ENCODE measurements around the gene MRPL48.
"Not testable (repeated sequence)": the region's sequence is repeated elsewhere in the genome, so short reads cannot be mapped to it uniquely, and the experiment has no call there.

The MRPL48 gene

GRCh38 chr11:73787643-73788558 lies at the start of gene MRPL48:
TSS of gene MRPL48 (plus strand) at chr11:73787874. CDS start at chr11:73787972, 98 bp downstream.
- peak; percentile 78 to 87 for DNase-seq (ENCODE audit: extremely low read depth in 1 of 2, low read depth in 1 of 2)

DNA sequence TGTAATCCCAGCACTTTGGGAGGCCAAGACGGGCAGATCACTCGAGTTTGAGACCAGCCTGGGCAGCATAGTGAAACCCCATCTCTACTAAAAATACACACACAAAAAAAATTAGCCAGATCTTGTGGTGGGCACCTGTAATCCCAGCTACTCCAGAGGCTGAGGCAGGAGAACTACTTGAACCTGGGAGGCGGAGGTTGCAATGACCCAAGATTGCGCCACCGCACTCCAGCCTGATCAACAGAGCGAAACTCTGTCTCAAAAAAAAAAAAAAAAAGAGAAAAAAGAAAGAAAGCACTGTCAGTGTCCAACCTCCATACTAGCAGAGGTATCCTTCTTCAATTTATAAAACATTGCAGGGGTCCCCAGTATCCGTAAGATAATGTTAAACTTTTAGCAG lies 44.6 kb upstream of the MRPL48 start:
- DNase-seq (ENCODE audit: extremely low read depth in 1 of 2, low read depth in 1 of 2), result no peak

DNA sequence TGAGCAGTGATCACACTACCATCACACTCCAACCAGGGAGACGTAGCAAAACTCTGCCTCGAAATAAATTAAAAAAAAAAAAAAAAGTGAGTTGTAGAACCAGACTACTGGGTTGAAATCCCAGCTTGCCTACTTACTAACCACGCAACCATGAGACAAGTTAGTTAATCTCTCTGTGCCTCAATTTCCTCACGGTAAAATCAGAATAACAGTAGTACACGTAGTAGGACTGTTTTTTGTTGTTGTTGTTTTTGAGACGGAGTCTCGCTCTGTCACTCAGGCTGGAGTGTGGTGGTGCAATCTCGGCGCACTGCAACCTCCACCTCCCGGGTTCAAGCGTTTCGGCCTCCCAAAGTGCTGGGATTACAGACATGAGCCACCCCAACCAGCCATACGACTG lies 41.0 kb upstream of the MRPL48 start:
- no peak for DNase-seq (ENCODE audit: extremely low read depth in 1 of 2, low read depth in 1 of 2)

DNA sequence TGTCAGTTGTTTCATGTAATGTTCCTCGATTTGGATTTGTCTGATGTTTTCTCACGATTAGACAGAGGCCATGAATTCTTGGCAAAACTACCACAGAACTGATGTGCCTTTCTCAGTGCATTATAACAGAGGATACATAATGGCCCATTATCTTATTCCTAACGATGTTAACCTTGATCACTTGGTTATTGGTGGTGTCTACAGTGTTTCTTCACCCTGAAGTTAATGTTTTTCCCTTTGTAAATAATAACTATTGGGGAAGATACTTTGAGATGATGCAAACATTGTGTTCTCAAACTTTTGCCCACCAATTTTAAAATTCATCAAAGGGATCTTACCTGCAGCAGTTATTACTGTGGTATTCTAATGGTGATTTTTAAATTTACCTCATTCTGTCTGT lies 39.9 kb upstream of the MRPL48 start:
- DNase-seq (ENCODE audit: extremely low read depth in 1 of 2, low read depth in 1 of 2), result no peak

DNA sequence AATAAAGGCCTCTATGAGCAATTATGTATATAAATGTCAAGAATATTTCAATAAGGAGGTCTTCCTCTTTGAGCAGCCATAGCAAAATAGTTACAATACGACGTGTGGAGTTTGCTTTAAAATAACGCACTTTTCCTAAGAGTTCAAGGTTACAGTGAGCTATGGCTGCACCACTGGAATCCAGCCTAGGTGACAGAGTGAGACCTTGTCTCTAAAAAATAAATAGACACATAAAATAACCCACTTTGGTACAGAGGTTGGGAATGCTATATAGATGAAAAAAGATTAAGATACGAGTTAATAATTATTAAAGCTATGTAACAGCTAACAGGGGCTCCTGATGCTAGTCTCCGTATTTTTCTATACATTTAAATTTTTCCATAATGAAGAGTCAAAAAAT lies 39.4 kb upstream of the MRPL48 start:
- no peak for DNase-seq (ENCODE audit: extremely low read depth in 1 of 2, low read depth in 1 of 2)

DNA sequence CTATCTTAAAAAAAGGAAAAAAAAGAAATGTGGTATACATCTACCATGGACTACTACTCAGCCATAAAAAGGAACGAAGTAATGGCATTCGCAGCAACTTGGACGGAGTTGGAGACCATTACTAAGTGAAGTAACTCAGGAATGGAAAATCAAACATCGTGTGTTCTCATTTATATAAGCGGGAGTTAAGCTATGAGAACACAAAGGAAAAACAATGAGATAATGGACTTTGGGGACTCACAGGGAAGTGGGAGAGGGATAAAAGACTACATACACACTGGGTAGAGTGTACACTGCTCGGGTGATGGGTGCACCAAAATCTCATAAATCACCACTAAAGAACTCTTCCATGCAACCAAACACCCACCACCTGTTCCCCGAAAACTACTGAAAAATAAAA lies 38.6 kb upstream of the MRPL48 start:
- DNase-seq (ENCODE audit: extremely low read depth in 1 of 2, low read depth in 1 of 2), result no peak

- DNase-seq (ENCODE audit: extremely low read depth in 1 of 2, low read depth in 1 of 2), result no peak
These were observed 37.4 kb upstream of the MRPL48 start for GRCh38 chr11:73750228-73750627.

DNA sequence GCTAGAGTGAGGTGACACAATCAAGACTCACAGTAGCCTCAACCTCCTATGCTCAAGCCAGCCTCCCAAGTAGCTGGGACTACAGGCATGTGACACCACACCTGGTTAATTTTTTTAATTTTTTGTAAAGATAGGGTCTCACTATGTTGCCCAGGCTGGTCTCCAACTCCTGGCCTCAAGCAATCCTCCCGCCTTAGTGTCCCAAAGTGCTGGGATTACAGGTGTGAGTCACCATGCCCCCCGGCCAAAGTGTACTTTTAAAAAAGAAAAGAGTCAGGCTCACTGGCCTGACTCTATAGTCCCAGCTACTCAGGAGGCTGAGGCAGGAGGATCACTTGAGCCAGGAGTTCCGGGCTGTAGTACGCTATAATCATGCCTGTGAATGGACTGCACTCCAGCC lies 36.8 kb upstream of the MRPL48 start:
- DNase-seq (ENCODE audit: extremely low read depth in 1 of 2, low read depth in 1 of 2), result not testable (repeated sequence)

DNA sequence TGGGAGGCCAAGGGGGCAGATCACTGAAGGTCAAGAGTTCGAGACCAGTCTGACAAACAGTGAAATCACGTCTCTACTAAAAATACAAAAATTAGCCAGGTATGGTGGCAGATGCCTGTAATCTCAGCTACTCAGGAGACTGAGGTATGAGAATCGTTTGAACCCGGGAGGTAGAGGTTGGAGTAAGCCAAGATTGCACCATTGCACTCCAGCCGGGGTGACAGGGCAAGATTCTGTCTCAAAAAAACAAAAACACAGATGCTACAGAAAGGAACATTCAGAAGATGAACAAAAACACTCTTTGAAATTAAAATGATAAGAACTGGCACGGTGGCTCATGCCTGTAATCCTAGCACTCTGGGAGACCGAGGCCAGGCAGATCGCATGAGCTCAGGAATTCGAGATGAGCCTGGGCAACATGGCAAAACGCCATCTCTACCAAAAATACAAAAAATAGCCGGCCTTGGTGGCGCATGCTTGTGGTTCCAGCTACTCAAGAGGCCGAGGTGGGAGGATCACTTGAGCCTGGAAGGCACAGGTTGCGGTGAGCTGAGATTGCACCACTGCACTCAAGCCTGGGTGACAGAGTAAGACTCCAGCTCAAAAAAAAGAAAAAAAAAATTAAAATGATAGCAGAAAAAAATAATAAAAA lies 35.3 kb upstream of the MRPL48 start:
- DNase-seq (ENCODE audit: extremely low read depth in 1 of 2, low read depth in 1 of 2), result no peak

- no peak for DNase-seq (ENCODE audit: extremely low read depth in 1 of 2, low read depth in 1 of 2)
These were observed 34.8 kb upstream of the MRPL48 start for GRCh38 chr11:73752903-73753302.

GRCh38 chr11:73753938-73754337 lies 33.7 kb upstream of the MRPL48 start:
- no peak for DNase-seq (ENCODE audit: extremely low read depth in 1 of 2, low read depth in 1 of 2)

GRCh38 chr11:73755670-73756069 lies 32.0 kb upstream of the MRPL48 start:
- no peak for DNase-seq (ENCODE audit: extremely low read depth in 1 of 2, low read depth in 1 of 2)

GRCh38 chr11:73757598-73757997 lies 30.1 kb upstream of the MRPL48 start:
- DNase-seq (ENCODE audit: extremely low read depth in 1 of 2, low read depth in 1 of 2), result no peak

- no peak for DNase-seq (ENCODE audit: extremely low read depth in 1 of 2, low read depth in 1 of 2)
These were observed 29.2 kb upstream of the MRPL48 start for GRCh38 chr11:73758451-73758850.

- no peak for DNase-seq (ENCODE audit: extremely low read depth in 1 of 2, low read depth in 1 of 2)
These were observed 28.0 kb upstream of the MRPL48 start for GRCh38 chr11:73759610-73760134.

GRCh38 chr11:73760135-73760678 lies 27.5 kb upstream of the MRPL48 start:
- no peak for DNase-seq (ENCODE audit: extremely low read depth in 1 of 2, low read depth in 1 of 2)

DNA sequence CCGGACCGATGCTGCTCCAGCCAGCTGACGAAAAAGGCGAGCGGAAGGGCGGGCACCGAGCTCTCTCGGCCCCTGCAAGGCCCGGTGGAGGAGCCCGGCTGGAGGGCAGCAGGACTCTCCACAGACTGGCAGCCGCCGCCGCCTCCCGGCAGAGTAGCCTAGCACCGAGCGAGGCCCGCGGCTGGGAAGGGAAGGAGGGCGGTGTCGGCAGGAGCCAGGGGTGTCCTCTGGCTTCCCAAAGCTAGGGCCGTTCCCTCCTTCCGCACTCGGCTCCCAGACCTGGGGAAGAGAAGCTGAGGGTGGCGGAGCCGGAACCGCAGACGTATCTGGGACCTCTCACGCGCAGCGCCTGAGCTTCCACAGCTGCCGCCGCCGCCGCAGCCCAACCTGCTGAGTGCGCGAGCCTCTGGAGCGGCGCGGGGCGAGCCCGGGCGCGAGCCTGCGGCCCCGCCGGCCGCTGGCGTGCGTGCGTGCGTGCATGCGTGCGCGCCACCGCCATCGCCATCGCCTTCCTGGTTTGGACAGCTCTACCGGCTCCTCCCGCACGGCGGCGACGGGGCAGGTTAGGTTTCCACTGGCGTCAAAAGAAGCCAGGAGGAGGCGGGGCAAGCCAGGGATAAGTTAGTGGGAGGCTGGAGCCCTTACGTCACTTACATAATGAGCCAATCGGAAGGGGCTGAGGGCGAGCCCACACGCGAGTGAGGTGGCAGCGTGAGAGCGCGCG lies 26.8 kb upstream of the MRPL48 start, which contains the start of gene RAB6A:
Gene RAB6A (minus strand): TSS at position 396 of the 724 bp plus-strand sequence. CDS start 439 bp downstream, outside the sequence.
- DNase-seq (ENCODE audit: extremely low read depth in 1 of 2, low read depth in 1 of 2), result peak; percentile 98 to 100

DNA sequence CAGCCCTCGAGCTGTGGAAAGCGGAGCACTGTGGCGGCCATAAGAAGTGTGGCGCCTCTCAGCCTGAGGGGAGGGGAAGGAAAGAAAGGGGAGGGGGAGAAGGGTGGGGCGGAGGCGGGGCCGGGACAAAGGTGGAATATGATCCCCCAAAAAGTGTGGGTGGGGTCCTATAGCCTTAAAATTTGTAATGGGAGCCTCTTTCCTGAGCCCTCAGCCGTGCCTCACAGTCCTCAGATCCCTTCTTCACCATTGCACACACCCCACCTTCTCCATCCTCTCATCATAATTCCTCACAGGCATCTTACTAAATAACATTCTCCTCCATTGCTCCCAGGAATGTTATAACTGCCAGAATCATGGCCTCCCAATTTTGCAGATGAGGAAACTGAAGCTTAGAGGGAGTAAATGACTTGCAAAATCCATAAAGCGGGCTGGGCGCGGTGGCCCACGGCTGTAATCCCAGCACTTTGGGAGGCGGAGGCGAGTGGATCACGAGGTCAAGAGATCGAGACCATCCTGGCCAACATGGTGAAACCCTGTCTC lies 26.2 kb upstream of the MRPL48 start:
- DNase-seq (ENCODE audit: extremely low read depth in 1 of 2, low read depth in 1 of 2), result no peak

- no peak for DNase-seq (ENCODE audit: extremely low read depth in 1 of 2, low read depth in 1 of 2)
These were observed 24.9 kb upstream of the MRPL48 start for GRCh38 chr11:73762732-73763131.

- no peak for DNase-seq (ENCODE audit: extremely low read depth in 1 of 2, low read depth in 1 of 2)
These were observed 20.9 kb upstream of the MRPL48 start for GRCh38 chr11:73766763-73767162.

DNA sequence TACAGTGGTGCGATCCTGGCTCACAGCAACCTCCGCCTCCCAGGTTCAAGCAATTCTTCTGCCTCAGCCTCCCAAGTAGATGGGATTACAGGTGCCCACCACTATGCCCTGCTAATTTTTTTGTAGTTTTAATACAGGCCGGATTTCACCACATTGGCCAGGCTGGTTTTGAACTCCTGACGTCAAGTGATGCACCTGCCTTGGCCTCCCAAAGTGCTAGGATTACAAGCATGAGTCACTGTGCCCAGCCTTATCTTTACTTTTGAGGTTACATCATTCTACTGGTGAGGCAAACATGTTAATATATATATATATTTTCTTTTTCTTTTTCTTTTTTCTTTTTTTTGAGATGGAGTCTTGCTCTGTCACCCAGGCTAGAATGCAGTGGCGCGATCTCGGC lies 16.9 kb upstream of the MRPL48 start:
- not testable (repeated sequence) for DNase-seq (ENCODE audit: extremely low read depth in 1 of 2, low read depth in 1 of 2)

Measured in stimulated activated CD8-positive, alpha-beta memory T cell treated with anti-CD3 and anti-CD28 coated beads, Interleukin-7, amount 100 ng/mL, for 48 hours (primary cell).